HG03025 (cell line): ENCODE measurements around the gene FASTKD2.
"Not testable (repeated sequence)": the region's sequence is repeated elsewhere in the genome, so short reads cannot be mapped to it uniquely, and the experiment has no call there.

ENCODE experiments used
- ATAC-seq: cut with Tn5 transposase; IDR thresholded peaks from one replicate; pipeline ENCODE4 v1.9.1; 2021; ENCODE audit warnings: mild to moderate bottlenecking, moderate library complexity; ENCODE audit not compliant: unreplicated experiment, low FRiP score

Gene FASTKD2

DNA sequence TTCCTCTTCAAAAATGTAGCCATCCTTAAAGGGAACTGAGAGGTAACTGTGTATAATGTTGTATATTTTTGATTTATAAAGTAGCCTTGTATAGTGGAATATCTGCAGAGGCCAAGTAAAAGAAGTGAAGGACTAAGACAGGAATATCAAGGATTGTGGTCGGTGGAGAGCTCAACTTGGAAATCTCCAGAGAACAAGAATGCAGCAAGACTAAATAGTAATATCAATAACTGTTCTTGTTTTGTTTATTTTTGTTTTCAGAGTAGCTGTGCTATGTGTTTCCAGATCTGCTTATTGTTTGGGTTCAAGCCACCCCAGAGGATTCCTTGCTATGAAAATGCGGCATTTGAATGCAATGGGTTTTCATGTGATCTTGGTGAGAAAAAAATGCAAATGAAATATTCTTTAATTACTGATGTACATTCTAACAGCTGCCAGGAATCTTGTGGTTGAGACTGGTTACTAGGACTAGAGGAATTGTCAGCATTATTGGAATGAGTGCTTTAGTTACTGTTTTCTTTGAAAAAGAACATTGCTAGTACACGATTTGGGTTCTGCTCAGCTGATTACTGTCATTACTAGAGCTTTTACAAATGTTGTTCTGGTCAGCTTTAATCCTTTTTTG, 25.0 kb downstream of the FASTKD2 start:
- ATAC-seq = no peak

DNA sequence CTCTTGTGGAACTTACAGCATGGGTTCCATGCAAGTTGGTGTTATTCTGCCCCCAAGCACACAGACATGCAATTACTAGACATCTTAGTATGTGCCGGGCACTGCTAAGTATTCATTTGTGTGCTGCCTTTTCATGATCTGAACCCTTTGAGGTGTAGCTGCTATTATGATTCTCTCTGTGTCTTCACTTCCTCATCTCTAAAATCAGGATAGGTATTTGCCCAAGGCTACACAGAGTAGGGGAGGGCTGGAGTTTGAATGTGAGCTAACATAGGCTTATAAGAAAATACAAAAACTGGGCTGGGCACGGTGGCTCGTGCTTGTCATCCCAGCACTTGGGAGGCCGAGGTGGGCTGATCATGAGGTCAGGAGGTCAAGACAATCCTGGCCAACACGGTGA, 27.2 kb downstream of the FASTKD2 start:
- no peak for ATAC-seq

DNA sequence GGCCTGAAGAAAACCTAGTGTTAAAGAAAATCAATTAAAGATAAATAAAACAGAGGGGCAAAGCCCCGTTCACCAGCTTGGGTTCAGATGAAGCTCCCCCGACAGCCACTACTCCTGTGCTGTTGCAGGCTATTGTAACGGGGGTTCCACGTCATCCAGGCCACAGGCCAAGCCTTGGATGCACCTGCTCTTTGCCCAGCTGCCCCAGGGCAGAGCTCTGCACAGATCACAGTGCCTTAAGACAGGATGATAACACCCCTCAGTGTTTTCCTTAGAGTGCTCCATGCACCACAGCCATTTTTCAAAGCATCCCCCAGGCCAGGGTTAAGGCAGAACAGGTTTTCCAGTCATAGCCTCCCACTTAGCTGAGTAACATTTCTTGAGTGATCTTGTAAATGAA, 32.0 kb downstream of the FASTKD2 start:
- no peak for ATAC-seq

DNA sequence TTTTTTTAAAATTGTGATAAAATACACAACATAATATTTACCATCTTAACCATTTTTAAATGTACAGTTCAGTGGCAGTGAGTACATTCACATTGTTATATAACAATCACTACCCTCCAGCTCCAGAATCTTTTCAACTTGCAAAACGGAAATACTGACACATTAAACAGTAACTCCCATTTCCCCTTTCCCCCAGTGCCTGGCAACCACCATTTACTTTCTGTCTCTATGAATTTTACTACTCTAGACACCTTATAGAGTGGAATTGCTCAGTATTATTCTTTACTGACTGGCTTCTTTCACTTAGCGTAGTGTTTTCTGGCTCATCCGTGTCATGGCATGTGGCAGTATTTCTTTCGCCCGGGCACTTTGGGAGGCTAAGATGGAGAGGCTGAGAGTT, 32.6 kb downstream of the FASTKD2 start:
- ATAC-seq = no peak

DNA sequence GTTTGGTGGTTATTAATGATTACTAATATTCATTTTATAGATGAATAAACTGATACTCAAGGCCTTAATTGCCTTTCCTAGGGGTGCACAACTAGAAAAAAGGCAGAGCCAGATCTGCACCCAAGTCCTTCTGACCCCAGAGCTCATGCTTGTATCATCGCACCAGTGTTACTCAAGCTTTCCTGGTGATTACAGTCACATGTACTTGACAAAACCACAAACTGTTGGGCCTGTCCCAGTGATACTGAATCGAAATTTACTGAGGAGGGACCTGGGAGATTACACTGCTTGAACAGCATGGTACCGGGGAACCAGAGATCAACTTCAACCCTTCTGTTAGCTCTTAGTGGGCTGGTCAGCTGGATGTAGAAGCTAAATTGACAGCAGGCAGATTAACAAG, 33.7 kb downstream of the FASTKD2 start:
- no peak for ATAC-seq

DNA sequence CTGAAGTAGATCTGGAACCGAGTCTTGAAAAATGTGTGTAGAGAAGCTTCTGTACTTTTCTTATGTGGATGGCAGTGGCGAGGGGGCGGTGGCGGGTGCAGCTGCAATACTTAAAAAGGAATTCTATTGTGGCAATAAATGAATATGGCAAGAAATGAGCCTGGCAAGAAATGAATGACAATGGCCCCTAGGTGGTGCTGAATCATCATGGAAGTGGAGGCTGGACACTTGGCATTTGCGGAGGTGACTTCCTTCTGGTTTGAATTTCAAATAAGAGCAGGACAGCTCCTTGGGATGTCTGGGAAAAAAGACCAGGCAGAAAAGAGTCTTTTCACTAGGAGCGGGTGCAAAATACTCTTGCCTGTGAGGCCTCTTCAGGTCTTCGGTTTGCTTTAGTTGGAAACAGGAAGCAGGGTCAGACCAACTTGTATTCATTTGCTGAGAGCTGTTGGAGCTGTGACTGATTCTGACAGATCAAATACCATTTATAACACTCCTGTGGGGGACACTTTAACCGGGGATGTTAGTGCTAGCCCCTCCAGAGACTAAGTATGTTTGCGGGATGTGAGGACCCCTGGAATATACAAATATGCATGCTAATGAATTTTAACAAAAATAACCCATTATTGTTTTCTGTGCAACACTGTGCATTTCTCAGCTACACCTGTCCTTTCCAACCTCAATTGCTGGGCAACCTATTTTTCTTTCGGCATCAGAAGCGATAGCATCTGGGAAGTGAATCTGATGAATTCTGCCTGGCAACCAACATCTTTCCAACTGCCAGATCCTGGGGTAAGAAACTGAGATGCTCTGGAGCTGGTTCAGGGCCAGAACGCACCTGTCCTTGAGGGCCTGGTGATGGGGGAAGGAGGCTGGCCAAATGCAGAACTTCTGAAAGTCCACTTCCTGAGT, 35.4 kb downstream of the FASTKD2 start:
- no peak for ATAC-seq

DNA sequence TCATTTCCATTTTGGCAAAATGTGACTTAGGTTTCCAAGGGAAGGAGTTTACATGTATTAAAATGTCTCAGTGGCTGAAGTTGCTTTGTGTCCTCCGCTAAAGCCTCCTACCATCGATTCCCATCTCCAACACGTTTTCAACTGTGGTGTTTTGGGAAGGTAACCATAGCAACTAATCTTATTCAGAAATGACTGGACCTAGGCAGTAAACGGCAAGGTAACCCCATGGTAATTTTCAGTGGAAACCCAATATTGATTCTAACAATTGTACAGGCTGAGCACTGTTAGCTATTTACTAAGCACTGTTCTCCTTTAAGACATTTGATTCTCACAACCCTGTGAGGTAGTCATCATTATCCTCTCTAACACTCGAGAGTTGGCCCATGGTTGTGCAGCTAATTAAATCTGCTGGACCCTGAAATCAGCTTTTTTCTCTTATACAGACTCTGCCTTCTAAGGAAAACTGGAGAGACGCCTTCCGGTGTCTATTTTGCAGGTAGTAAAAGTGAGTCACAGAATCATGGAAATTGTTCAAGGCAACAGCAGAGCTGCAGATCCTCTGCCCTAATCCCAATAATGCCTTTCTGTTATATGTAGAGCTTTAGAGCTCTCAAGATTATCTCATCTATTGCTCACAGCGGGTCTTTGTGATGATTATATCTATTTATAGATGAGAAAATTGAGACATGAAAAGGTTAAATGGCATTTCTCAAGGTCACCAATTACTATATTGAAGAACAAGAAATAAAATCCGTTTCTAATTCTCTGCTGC, 36.2 kb downstream of the FASTKD2 start:
- ATAC-seq = no peak

DNA sequence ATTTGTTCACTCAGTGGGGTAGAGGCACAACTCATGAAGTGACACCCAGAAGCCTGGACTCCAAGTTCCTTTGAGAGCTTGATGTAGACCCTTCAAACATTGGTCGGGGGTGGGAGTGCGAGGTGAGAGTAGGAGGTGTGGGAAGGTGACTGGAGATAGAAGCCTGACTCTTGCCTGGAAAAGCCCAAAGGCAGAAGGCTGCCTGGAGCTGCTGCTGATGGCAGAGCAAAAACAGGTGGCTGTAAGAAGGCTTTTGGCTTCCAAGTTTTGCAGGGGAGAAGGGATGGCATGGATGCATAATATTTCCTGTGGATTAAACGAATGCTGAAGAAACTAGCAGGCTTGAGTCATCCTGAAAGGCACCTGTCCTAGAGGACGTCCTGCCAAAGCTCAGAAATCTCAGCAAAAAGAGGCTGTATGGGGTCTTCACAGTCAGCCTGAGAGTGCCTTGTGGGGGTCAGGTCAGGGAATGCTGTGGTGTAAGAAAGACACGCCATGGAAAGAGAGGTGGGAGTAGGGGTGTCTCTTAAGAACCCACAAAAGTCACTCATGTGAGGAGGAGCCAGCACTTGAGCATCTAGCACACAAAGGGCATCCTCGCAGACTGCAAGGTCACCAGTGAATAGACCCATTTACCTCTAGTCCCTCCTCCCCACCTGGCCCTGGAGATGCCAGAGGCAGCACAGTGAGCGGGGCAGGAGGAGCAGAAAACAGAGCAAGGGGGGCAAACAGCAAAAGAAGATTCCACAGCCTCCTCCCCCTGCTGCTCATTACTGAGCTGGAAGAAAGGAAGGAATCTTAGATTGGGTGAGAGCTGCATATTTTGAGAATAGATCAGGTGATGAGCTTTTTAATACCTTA, 37.5 kb downstream of the FASTKD2 start:
- no peak for ATAC-seq

DNA sequence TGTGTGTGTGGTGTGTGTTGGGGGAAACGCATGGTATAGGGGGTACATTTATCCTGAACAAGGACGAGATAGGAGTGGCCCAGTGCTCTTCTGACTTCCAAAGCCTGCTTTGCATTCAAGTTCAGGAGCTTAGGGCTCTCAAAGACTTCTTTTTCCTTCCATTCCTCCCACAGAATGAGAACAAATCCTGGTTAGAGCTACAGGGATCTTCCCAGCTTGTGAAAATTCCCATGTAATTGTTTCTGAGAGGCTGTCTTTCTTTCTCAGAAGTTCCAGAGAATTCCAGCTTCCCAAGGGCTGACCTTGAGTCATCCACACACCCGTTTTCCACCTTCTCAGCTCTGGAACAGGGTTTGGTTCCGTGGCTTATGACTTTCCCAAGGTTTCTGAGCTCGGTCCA, 38.9 kb downstream of the FASTKD2 start:
- ATAC-seq = no peak

DNA sequence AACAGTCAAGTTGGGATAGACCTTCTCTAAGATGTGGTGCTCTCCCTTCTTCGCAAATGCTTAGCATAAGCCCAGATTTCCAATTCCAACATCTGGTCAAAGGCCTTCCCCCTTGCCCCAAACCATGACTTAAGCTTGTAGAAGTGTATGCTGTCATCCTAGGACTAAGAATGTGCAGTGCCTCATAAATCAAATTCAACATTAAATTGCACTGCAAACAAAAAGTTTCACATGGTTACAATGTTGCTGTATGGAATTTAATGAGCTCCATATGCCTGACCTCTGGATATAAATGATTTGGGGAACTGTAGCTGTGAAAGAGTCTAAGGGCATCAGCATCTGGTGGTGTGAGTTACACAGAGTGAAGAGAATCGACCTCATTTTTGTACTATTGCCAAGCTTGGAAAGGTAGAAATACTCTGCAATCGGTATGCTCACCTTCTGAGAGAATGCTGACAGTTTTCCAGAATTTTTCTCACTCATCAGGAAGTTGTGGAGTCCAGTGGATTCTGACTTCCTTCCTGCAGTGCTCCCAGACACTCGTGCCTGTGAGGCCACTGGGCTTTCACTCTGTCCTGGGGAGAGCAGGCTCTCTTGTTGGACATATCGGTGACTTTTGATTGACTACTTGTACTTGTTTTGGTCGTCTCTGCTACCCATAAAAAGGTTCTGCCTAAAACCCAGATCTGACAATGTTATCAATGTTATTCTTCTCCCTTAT, 40.6 kb downstream of the FASTKD2 start:
- no peak for ATAC-seq

DNA sequence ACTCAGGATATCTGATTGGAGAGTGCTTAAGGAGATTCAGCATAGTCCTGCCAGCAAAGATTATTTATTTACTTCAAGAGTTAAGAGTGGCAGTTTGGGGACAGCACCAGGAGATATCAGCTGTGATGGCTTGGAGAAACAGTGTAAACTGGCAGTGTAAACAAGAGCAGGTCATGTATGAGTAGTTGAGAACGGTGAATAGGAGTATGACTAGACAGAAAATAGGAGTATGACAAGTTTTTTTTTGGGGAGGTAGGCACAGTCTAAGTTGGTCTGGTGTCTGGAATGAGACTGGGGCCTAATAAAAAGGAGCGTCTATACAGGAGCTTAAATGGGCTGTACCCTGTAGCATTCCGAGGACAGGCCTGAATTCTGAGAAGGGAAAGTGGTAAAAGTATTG, 42.2 kb downstream of the FASTKD2 start:
- ATAC-seq = not testable (repeated sequence)

DNA sequence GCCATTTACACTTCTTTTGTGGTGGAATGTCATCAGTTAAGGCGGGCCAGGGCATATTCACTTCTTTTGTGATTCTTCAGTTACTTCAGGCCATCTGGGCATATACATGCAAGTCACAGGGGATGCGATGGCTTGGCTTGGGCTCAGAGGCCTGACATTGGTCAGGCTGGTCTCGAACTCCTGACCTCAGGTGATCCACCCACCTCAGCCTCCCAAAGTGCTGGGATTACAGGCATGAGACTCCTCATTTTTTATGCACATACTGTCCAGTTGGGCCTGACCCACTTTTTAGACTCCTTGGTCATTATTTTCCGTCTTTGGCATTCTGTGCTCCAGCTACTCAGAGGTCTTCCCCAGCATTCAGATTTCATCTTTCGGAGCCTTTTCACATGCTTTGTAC, 47.1 kb downstream of the FASTKD2 start:
- not testable (repeated sequence) for ATAC-seq

DNA sequence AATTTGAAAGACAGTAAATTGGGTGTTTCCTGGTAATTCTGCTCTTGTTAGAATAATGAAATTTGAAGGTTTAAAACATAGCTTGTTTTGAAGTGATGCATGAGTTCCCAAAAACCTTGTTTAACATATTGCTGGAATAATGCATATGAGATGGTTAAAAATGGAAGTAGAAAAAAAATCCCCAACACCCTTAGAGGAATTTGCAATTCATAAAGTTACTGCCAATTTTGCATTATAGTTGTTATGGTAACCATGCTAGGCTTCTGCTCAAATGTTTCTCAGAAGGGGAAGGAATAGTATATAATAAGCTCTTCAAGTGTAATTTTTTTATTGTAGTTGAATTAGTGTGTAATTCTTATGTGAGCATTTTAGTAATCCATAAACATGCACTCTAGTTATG, 49.1 kb downstream of the FASTKD2 start:
- no peak for ATAC-seq

DNA sequence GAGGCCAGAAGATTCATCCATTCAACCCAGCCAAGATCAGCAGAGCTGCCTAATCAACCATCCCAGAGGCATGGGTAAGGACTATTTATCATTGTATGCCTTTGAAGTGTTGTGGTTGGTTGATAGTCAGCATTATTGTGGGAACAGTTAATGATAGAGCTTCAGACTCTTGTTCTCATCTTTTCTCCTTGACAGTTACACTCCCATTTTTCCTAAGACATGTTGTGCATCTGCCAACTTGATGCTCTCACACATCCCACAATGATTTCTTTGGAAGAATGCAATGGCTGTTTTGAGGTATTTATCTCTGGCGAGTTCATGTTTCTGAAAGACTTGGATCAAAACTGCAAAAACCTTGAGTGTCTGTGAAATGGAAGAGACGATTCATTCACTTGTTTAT, 55.4 kb downstream of the FASTKD2 start:
- no peak for ATAC-seq

DNA sequence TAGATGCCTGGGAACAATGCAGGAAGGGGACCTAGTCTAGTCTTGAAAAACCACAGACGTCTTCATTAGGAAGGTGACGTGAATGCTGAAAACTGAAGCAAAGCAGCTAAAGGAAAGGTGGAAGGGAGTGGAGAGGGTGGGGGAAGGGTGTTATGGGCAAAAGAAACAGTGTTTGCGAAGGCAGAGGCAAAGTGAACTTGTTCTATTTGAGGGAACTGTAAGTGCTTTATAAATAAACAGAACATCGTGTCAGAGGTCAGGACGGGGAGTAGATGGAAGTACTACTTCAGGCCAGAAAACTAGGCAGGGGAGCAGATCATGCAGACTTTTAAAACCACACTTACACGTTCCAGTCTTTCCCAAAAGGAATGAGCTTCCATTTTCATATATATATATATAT, 57.8 kb downstream of the FASTKD2 start:
- no peak for ATAC-seq

DNA sequence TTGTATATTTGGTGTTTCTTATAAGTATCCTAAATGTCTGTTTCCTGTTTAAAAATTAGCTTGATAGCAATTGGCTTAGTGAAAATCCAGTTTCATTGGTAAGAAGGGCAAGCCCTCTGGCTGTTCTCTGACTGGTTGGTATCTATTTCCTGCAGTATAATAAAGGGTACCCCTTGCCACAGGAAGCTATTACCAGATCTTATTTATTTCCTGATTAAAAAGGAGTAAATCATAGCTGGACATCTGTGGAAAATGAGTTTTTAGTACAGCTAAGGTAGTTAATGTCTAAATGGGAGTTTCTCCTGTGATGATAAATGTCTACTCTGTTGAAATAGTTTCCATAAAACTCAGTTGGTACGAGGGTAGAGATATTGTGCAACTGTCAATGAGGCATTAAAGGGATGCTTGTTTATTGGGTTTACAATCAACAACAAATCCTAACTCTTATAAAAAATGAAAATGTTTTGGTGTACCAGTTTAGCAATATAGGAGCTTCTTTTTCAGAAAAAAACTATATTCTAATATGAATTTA, 58.7 kb downstream of the FASTKD2 start:
- ATAC-seq = no peak

DNA sequence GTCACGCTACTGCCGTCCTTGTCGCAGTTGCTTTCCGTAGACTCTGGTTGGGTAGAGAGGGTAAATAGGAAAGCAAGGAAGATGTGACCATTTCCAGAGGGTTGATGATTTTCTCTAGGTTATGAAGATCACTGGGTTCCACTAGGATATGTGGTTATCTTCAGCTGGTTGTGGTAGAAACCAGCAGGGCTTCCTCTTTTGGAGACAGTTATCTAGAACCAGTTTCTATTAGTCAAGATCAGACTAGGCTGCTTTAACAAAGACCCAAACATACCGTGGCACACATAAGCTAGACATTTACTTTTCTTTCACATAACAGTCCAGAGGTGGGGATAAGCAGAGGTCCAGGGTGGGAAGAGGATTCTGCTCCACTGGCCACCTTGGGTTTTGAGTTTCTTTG, 59.6 kb downstream of the FASTKD2 start:
- ATAC-seq = no peak

DNA sequence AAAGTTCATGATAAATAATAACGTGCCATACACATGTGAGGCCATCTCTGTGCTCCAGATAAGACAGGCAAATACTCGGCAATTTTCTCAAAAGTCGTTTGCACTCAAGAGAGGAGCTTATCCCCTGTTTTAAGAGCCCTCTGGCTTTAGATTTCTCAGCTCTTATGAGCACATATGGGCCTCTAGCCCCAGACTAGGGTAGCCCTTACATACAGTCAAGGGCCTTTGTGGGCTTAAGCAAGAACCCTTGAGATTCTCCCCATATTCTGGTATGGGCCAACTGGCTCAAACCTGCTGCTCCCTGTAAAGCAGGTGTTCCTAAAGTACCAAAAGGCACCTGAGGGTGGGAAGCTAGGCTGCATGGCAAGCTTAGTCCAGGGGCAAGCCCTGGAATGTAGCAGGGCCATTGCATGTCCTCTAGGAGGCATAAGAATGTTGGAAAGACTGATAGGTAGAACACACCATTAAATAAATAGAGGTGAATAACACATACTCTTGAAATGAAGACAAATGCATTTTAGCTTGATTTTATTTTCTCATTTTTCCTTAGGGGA, 66.1 kb downstream of the FASTKD2 start:
- no peak for ATAC-seq

DNA sequence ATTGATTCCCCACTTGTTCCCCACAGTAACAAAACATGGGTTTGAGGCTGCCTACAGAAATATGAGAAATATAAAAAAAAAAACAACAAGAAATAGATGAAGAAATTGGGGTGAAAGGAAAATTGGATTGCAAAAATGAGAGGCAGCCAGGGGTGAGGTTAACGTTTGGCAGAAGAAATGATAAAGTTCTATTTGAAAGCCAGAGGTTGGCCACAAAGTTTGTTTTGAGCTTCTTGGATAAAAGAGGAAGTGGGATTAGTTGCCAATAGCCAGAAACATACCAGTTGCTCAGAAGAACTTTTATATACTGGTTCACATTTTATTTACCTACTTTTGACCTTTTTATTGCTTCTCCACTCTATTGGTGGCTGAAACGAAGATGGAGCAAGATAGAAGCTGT, 67.5 kb downstream of the FASTKD2 start:
- ATAC-seq = no peak
